Measurements from ENCODE around the gene MCM3AP. TPM values are rescaled to one million over a fixed set of nuclear protein-coding genes. Genes with fewer than 3 reads are reported as not detected.

MCM3AP gene
- total and polyA plus RNA-seq, 9 of the 15 experiments (the other 6 are each of a cell fraction or from before 2014, with no cell fraction given): 6.5 to 179 (median 69.6) TPM

DNA sequence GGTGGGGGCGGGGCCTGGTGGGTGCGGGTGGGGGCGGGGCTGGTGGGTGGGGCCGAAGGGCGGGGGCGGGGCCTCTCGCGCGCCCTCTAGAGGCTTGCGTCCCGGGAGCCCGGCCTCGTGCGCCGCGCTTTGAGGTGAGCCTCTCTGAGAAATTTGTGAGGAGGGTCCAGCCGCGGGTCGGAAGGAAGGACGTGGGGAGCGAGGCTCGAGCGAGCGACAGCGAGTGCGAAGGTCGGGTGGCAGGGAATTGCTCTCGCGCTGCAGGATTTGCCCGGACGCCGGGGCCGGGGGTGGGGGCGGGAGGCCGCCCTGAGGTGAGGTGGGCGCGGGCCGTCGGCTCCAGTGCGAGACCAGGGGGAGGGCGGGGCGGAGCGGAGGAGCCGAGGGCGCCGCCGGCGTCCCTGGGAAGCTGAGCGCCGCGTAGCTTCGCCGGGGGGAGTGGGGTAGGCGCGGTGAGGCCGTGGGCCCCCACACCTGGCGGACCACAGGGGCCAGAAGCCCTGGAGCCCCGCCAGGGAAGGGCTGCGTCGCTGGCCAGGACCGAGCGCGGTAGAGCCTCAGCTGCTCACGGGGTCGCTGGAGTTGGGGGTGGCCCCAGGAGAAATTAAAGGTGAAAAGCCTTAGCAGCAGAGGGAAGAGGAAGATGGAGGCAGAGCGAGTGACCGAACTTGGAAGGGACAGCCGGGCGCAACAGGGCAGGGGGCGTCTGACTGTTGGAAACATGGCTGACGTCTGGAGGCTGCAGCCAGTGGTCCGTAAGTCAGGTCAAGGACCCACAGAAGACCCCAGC is 56.1 kb downstream of the MCM3AP start (continued):
- TF ChIP-seq ZC3H4 (CRISPR knock-in tag; IDR thresholded peaks at IDR 0.05; ENCODE audit: borderline replicate concordance) (no peak), GTF2E2 (tag; IDR thresholded peaks at IDR 0.05) (no peak), COPS2 (conservative IDR thresholded peaks at IDR 0.05) (no peak), ADNP (tag; IDR thresholded peaks at IDR 0.05) (no peak), TCF7 (IDR thresholded peaks at IDR 0.05; ENCODE audit: borderline replicate concordance) (0 out of 2 replicates have a peak, but pooled peaks have one; percentile 10), HDAC1 (IDR thresholded peaks at IDR 0.05) (peak in 1 of 2 experiments; percentile 72; a peak in 2 of 4 replicates), ZNF830 (CRISPR knock-in tag; IDR thresholded peaks at IDR 0.05) (no peak), ZNF408 (CRISPR knock-in tag; IDR thresholded peaks at IDR 0.05; ENCODE audit: low read depth) (no peak), NR4A1 (CRISPR knock-in tag; IDR thresholded peaks at IDR 0.05) (no peak; the same call in 1 of the 2 replicates), NR4A1 (tag; IDR thresholded peaks at IDR 0.05) (no peak), OTX1 (CRISPR knock-in tag; IDR thresholded peaks at IDR 0.05) (no peak)
- TF ChIP-seq, protein P1, sequence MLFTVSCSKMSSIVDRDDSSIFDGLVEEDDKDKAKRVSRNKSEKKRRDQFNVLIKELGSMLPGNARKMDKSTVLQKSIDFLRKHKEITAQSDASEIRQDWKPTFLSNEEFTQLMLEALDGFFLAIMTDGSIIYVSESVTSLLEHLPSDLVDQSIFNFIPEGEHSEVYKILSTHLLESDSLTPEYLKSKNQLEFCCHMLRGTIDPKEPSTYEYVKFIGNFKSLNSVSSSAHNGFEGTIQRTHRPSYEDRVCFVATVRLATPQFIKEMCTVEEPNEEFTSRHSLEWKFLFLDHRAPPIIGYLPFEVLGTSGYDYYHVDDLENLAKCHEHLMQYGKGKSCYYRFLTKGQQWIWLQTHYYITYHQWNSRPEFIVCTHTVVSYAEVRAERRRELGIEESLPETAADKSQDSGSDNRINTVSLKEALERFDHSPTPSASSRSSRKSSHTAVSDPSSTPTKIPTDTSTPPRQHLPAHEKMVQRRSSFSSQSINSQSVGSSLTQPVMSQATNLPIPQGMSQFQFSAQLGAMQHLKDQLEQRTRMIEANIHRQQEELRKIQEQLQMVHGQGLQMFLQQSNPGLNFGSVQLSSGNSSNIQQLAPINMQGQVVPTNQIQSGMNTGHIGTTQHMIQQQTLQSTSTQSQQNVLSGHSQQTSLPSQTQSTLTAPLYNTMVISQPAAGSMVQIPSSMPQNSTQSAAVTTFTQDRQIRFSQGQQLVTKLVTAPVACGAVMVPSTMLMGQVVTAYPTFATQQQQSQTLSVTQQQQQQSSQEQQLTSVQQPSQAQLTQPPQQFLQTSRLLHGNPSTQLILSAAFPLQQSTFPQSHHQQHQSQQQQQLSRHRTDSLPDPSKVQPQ (CRISPR knock-in tag; IDR thresholded peaks at IDR 0.05; ENCODE audit: borderline replicate concordance): no peak
- TF ChIP-seq, protein P2, sequence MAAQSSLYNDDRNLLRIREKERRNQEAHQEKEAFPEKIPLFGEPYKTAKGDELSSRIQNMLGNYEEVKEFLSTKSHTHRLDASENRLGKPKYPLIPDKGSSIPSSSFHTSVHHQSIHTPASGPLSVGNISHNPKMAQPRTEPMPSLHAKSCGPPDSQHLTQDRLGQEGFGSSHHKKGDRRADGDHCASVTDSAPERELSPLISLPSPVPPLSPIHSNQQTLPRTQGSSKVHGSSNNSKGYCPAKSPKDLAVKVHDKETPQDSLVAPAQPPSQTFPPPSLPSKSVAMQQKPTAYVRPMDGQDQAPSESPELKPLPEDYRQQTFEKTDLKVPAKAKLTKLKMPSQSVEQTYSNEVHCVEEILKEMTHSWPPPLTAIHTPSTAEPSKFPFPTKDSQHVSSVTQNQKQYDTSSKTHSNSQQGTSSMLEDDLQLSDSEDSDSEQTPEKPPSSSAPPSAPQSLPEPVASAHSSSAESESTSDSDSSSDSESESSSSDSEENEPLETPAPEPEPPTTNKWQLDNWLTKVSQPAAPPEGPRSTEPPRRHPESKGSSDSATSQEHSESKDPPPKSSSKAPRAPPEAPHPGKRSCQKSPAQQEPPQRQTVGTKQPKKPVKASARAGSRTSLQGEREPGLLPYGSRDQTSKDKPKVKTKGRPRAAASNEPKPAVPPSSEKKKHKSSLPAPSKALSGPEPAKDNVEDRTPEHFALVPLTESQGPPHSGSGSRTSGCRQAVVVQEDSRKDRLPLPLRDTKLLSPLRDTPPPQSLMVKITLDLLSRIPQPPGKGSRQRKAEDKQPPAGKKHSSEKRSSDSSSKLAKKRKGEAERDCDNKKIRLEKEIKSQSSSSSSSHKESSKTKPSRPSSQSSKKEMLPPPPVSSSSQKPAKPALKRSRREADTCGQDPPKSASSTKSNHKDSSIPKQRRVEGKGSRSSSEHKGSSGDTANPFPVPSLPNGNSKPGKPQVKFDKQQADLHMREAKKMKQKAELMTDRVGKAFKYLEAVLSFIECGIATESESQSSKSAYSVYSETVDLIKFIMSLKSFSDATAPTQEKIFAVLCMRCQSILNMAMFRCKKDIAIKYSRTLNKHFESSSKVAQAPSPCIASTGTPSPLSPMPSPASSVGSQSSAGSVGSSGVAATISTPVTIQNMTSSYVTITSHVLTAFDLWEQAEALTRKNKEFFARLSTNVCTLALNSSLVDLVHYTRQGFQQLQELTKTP (IDR thresholded peaks at IDR 0.05; ENCODE audit: low read depth in 1 of 2, partially characterized antibody in 2 of 2): no peak
- TF ChIP-seq, protein P3, sequence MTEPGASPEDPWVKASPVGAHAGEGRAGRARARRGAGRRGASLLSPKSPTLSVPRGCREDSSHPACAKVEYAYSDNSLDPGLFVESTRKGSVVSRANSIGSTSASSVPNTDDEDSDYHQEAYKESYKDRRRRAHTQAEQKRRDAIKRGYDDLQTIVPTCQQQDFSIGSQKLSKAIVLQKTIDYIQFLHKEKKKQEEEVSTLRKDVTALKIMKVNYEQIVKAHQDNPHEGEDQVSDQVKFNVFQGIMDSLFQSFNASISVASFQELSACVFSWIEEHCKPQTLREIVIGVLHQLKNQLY (CRISPR knock-in tag; conservative IDR thresholded peaks at IDR 0.05): no peak; a peak in 1 of 4 replicates
- TF ChIP-seq, protein P4, sequence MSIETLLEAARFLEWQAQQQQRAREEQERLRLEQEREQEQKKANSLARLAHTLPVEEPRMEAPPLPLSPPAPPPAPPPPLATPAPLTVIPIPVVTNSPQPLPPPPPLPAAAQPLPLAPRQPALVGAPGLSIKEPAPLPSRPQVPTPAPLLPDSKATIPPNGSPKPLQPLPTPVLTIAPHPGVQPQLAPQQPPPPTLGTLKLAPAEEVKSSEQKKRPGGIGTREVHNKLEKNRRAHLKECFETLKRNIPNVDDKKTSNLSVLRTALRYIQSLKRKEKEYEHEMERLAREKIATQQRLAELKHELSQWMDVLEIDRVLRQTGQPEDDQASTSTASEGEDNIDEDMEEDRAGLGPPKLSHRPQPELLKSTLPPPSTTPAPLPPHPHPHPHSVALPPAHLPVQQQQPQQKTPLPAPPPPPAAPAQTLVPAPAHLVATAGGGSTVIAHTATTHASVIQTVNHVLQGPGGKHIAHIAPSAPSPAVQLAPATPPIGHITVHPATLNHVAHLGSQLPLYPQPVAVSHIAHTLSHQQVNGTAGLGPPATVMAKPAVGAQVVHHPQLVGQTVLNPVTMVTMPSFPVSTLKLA (conservative IDR thresholded peaks at IDR 0.05): peak in 1 of 2 experiments; percentile 78; a peak in 3 of 4 replicates
- TF ChIP-seq, protein P5, sequence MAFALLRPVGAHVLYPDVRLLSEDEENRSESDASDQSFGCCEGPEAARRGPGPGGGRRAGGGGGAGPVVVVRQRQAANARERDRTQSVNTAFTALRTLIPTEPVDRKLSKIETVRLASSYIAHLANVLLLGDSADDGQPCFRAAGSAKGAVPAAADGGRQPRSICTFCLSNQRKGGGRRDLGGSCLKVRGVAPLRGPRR (CRISPR knock-in tag; IDR thresholded peaks at IDR 0.05): no peak
- TF ChIP-seq, protein P6, sequence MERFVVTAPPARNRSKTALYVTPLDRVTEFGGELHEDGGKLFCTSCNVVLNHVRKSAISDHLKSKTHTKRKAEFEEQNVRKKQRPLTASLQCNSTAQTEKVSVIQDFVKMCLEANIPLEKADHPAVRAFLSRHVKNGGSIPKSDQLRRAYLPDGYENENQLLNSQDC (CRISPR knock-in tag; IDR thresholded peaks at IDR 0.05): no peak

All from K562 (cell line).